AG04449 (cell line): ENCODE results near the gene TRIM7.

Source experiments
- CTCF ChIA-PET: fragments of 350-600 bp; formaldehyde crosslinking; extraction: SDS; loops from one replicate; lab custom pipeline; 2021; ENCODE audit warnings: antibody characterized with exemption; lab: Yijun Ruan, JAX
- POLR2A ChIA-PET: fragments of 400-600, 350-600 bp; formaldehyde crosslinking; extraction: SDS; loops from one replicate; lab custom pipeline; 2020; ENCODE audit warnings: antibody characterized with exemption, inconsistent platforms; lab: Yijun Ruan, JAX
- DNase-seq: peaks from one replicate; pipeline ENCODE4 v3.0.0-alpha.2; 2010; ENCODE audit warnings: low read depth, low spot score
- H3K4me3 ChIP-seq: 2 replicates; pipeline ENCODE4 v1.5.1; 2011; ENCODE audit warnings: low read depth, mild to moderate bottlenecking, control low read depth, low read length
- CTCF ChIP-seq: IDR thresholded peaks from one replicate; pipeline ENCODE4 v1.5.1; 2011; ENCODE audit warnings: mild to moderate bottlenecking, moderate library complexity, low read length, control low read depth, inconsistent platforms; ENCODE audit not compliant: insufficient read depth; ENCODE audit errors: missing control alignments

The TRIM7 gene

GRCh38 chr5:181243018-181243563 lies 38.1 kb upstream of the TRIM7 start:
- DNase-seq, result no peak
- POLR2A ChIA-PET, result interaction anchor here (0.8 to 2.4 kb wide), 4 partner anchors 18 to 51 kb away, joined by 3 to 12 read pairs (median 4); partner anchors contain the start of genes TRIM41 and TRIM52
- H3K4me3 ChIP-seq, result peak overlapping the region; percentile 98
- no peak for TF ChIP-seq CTCF
- CTCF ChIA-PET, result no interaction called here

- CTCF ChIA-PET, result interaction anchor here (0.9 kb wide), 1 partner anchor 57 kb away, joined by 3 read pairs; no protein-coding TSS in a partner anchor
- no peak for DNase-seq
Observed at GRCh38 chr5:181242031-181242451, 37.0 kb upstream of the TRIM7 start.

GRCh38 chr5:181241393-181241975 lies 36.5 kb upstream of the TRIM7 start:
- POLR2A ChIA-PET, result interaction anchor here (0.8 to 1.2 kb wide), 2 partner anchors 19 to 50 kb away, joined by 3 read pairs; no protein-coding TSS in a partner anchor

More at GRCh38 chr5:181242031-181242451, 37.0 kb upstream of the TRIM7 start:
- POLR2A ChIA-PET, result interaction anchor here (2.4 kb wide), 1 partner anchor 50 kb away, joined by 12 read pairs; no protein-coding TSS in a partner anchor
- no peak for TF ChIP-seq CTCF
- peak overlapping the region; percentile 98 for H3K4me3 ChIP-seq

GRCh38 chr5:181239062-181239663 lies 34.2 kb upstream of the TRIM7 start:
- TF ChIP-seq CTCF, result no peak
- CTCF ChIA-PET, result interaction anchor here (1.3 to 1.5 kb wide), 2 partner anchors 8 to 9 kb away, joined by 3 to 4 read pairs; no protein-coding TSS in a partner anchor
- DNase-seq, result no peak
- POLR2A ChIA-PET, result interaction anchor here (0.8 to 1.1 kb wide), 4 partner anchors 10 to 17 kb away, joined by 3 to 4 read pairs (median 3); partner anchors contain the start of gene TRIM41
- no peak overlapping the region for H3K4me3 ChIP-seq

More at GRCh38 chr5:181241393-181241975, 36.5 kb upstream of the TRIM7 start:
- peak; percentile 40 for DNase-seq
- no peak for TF ChIP-seq CTCF
- CTCF ChIA-PET, result interaction anchor here (0.9 to 2.0 kb wide), 2 partner anchors 16 to 57 kb away, joined by 3 to 5 read pairs; no protein-coding TSS in a partner anchor
- H3K4me3 ChIP-seq, result peak overlapping the region; percentile 98

GRCh38 chr5:181237729-181238385 lies 32.9 kb upstream of the TRIM7 start:
- no peak overlapping the region for H3K4me3 ChIP-seq
- no peak for TF ChIP-seq CTCF
- CTCF ChIA-PET, result no interaction called here
- POLR2A ChIA-PET, result interaction anchor here (0.7 to 1.2 kb wide), 3 partner anchors 8 to 53 kb away, joined by 3 to 4 read pairs (median 3); no protein-coding TSS in a partner anchor
- no peak for DNase-seq
